ENCODE results near the gene PNPLA6.

Gene PNPLA6

GRCh38 chr19:7505682-7506384, 29.7 kb upstream of the PNPLA6 start:
- POLR2A ChIA-PET: no interaction called here
- no peak overlapping the region for H3K27ac ChIP-seq (ENCODE audit: insufficient read depth in 1 of 2, low read depth in 1 of 2, low read length in 2 of 2, poor library complexity in 1 of 2, severe bottlenecking in 2 of 2)
- peak overlapping the region in 3 of 7 experiments; percentile 28 to 70 (median 65) for H3K4me3 ChIP-seq (ENCODE audit: control insufficient read depth in 1 of 7, extremely low read depth in 1 of 7, insufficient read depth in 4 of 7, low read depth in 2 of 7, low read length in 6 of 7)
- H3K36me3 ChIP-seq (ENCODE audit: control insufficient read depth in 4 of 4, insufficient read depth in 4 of 4, low read length in 3 of 4): no peaks in the 10 kb centered on the region
- WGBS (ENCODE audit: insufficient coverage): 5% methylated on average over 14 of the region's 33 CpGs
- H3K9me3 ChIP-seq (ENCODE audit: control extremely low read depth in 1 of 5, control insufficient read depth in 4 of 5, insufficient read depth in 2 of 5, low read depth in 1 of 5, low read length in 4 of 5): peaks cover 0 to 2% (median 0%) of the 10 kb centered on the region in 5 experiments
- CTCF ChIA-PET: interaction anchor here (1.5 to 4.6 kb wide), 2 partner anchors 8 to 9 kb away, joined by 5 to 18 read pairs; a partner anchor contains a TSS
- peak; percentile 34 to 81 (median 70) for DNase-seq
- H3K27me3 ChIP-seq (replicated peaks in 2 of 5; ENCODE audit: control insufficient read depth in 4 of 5, insufficient read depth in 5 of 5, low read length in 4 of 5): peaks cover 0 to 17% (median 0%) of the 10 kb centered on the region in 5 experiments
- H3K4me1 ChIP-seq (ENCODE audit: control extremely low read depth in 1 of 4, control insufficient read depth in 4 of 4, insufficient read depth in 4 of 4, low read length in 3 of 4): peaks cover 0 to 20% (median 17%) of the 10 kb centered on the region in 4 experiments

- CTCF ChIA-PET: interaction anchor here (4.6 kb wide), 1 partner anchor 9 kb away, joined by 18 read pairs; a partner anchor contains a TSS
- WGBS (ENCODE audit: insufficient coverage): 31% methylated on average over 15 of the region's 20 CpGs
- H3K4me3 ChIP-seq (ENCODE audit: control insufficient read depth in 1 of 7, extremely low read depth in 1 of 7, insufficient read depth in 4 of 7, low read depth in 2 of 7, low read length in 6 of 7): peak overlapping the region in 1 of 7 experiments; percentile 2
Measured at GRCh38 chr19:7506385-7507328, 28.9 kb upstream of the PNPLA6 start.

GRCh38 chr19:7507884-7508283, 27.6 kb upstream of the PNPLA6 start:
- Histone ChIP-seq H3K4me1 (ENCODE audit: control extremely low read depth in 1 of 4, control insufficient read depth in 4 of 4, insufficient read depth in 4 of 4, low read length in 3 of 4) (peaks cover 0 to 14% (median 10%) of the 10 kb centered on the region in 4 experiments), H3K36me3 (ENCODE audit: control insufficient read depth in 4 of 4, insufficient read depth in 4 of 4, low read length in 3 of 4) (no peaks in the 10 kb centered on the region), H3K4me3 (ENCODE audit: control insufficient read depth in 1 of 7, extremely low read depth in 1 of 7, insufficient read depth in 4 of 7, low read depth in 2 of 7, low read length in 6 of 7) (no peak overlapping the region), H3K27ac (ENCODE audit: insufficient read depth in 1 of 2, low read depth in 1 of 2, low read length in 2 of 2, poor library complexity in 1 of 2, severe bottlenecking in 2 of 2) (no peak overlapping the region), H3K27me3 (replicated peaks in 2 of 5; ENCODE audit: control insufficient read depth in 4 of 5, insufficient read depth in 5 of 5, low read length in 4 of 5) (no peaks in the 10 kb centered on the region), H3K9me3 (ENCODE audit: control extremely low read depth in 1 of 5, control insufficient read depth in 4 of 5, insufficient read depth in 2 of 5, low read depth in 1 of 5, low read length in 4 of 5) (peaks cover 0 to 1% (median 0%) of the 10 kb centered on the region in 5 experiments)
- WGBS (ENCODE audit: insufficient coverage): 45% methylated on average over 10 of the region's 11 CpGs
- ChIA-PET CTCF (interaction anchor here (4.6 kb wide), 1 partner anchor 11 kb away, joined by 18 read pairs; a partner anchor contains a TSS), POLR2A (no interaction called here)
- DNase-seq: peak; percentile 40 to 56 (median 51)

More at GRCh38 chr19:7506385-7507328, 28.9 kb upstream of the PNPLA6 start:
- peaks cover 0 to 14% (median 10%) of the 10 kb centered on the region in 4 experiments for H3K4me1 ChIP-seq (ENCODE audit: control extremely low read depth in 1 of 4, control insufficient read depth in 4 of 4, insufficient read depth in 4 of 4, low read length in 3 of 4)
- no peaks in the 10 kb centered on the region for H3K36me3 ChIP-seq (ENCODE audit: control insufficient read depth in 4 of 4, insufficient read depth in 4 of 4, low read length in 3 of 4)
- POLR2A ChIA-PET: no interaction called here
- H3K27ac ChIP-seq (ENCODE audit: insufficient read depth in 1 of 2, low read depth in 1 of 2, low read length in 2 of 2, poor library complexity in 1 of 2, severe bottlenecking in 2 of 2): no peak overlapping the region
- H3K27me3 ChIP-seq (replicated peaks in 2 of 5; ENCODE audit: control insufficient read depth in 4 of 5, insufficient read depth in 5 of 5, low read length in 4 of 5): peaks cover 0 to 9% (median 0%) of the 10 kb centered on the region in 5 experiments
- peak; percentile 73 to 86 (median 81) for DNase-seq
- H3K9me3 ChIP-seq (ENCODE audit: control extremely low read depth in 1 of 5, control insufficient read depth in 4 of 5, insufficient read depth in 2 of 5, low read depth in 1 of 5, low read length in 4 of 5): peaks cover 0 to 1% (median 0%) of the 10 kb centered on the region in 5 experiments

- peak in 1 of 3 donors; percentile 31 for DNase-seq
- Histone ChIP-seq H3K27ac (ENCODE audit: insufficient read depth in 1 of 2, low read depth in 1 of 2, low read length in 2 of 2, poor library complexity in 1 of 2, severe bottlenecking in 2 of 2) (no peak overlapping the region), H3K27me3 (replicated peaks in 2 of 5; ENCODE audit: control insufficient read depth in 4 of 5, insufficient read depth in 5 of 5, low read length in 4 of 5) (no peaks in the 10 kb centered on the region), H3K36me3 (ENCODE audit: control insufficient read depth in 4 of 4, insufficient read depth in 4 of 4, low read length in 3 of 4) (no peaks in the 10 kb centered on the region), H3K4me1 (ENCODE audit: control extremely low read depth in 1 of 4, control insufficient read depth in 4 of 4, insufficient read depth in 4 of 4, low read length in 3 of 4) (peaks cover 0 to 12% (median 10%) of the 10 kb centered on the region in 4 experiments), H3K9me3 (ENCODE audit: control extremely low read depth in 1 of 5, control insufficient read depth in 4 of 5, insufficient read depth in 2 of 5, low read depth in 1 of 5, low read length in 4 of 5) (peaks cover 0 to 1% (median 0%) of the 10 kb centered on the region in 5 experiments), H3K4me3 (ENCODE audit: control insufficient read depth in 1 of 7, extremely low read depth in 1 of 7, insufficient read depth in 4 of 7, low read depth in 2 of 7, low read length in 6 of 7) (no peak overlapping the region)
- CTCF ChIA-PET: interaction anchor here (0.8 to 1.7 kb wide), 2 partner anchors 12 to 21 kb away, joined by 3 to 4 read pairs; partner anchors contain the start of gene PEX11G
- POLR2A ChIA-PET: no interaction called here
- 26% methylated on average over 3 of the region's 3 CpGs for WGBS (ENCODE audit: insufficient coverage)
Measured at GRCh38 chr19:7509625-7510024, 25.9 kb upstream of the PNPLA6 start.

GRCh38 chr19:7512400-7512851, 23.1 kb upstream of the PNPLA6 start:
- Histone ChIP-seq H3K4me3 (ENCODE audit: control insufficient read depth in 1 of 7, extremely low read depth in 1 of 7, insufficient read depth in 4 of 7, low read depth in 2 of 7, low read length in 6 of 7) (no peak overlapping the region), H3K4me1 (ENCODE audit: control extremely low read depth in 1 of 4, control insufficient read depth in 4 of 4, insufficient read depth in 4 of 4, low read length in 3 of 4) (peaks cover 0 to 17% (median 9%) of the 10 kb centered on the region in 4 experiments), H3K9me3 (ENCODE audit: control extremely low read depth in 1 of 5, control insufficient read depth in 4 of 5, insufficient read depth in 2 of 5, low read depth in 1 of 5, low read length in 4 of 5) (peaks cover 0 to 1% (median 0%) of the 10 kb centered on the region in 5 experiments), H3K27ac (ENCODE audit: insufficient read depth in 1 of 2, low read depth in 1 of 2, low read length in 2 of 2, poor library complexity in 1 of 2, severe bottlenecking in 2 of 2) (no peak overlapping the region), H3K36me3 (ENCODE audit: control insufficient read depth in 4 of 4, insufficient read depth in 4 of 4, low read length in 3 of 4) (no peaks in the 10 kb centered on the region), H3K27me3 (replicated peaks in 2 of 5; ENCODE audit: control insufficient read depth in 4 of 5, insufficient read depth in 5 of 5, low read length in 4 of 5) (no peaks in the 10 kb centered on the region)
- CTCF ChIA-PET: interaction anchor here (0.7 to 1.2 kb wide), 3 partner anchors 11 to 31 kb away, joined by 3 to 4 read pairs (median 3); no protein-coding TSS in a partner anchor
- WGBS (ENCODE audit: insufficient coverage): 91% methylated on average over 3 of the region's 6 CpGs
- POLR2A ChIA-PET: no interaction called here
- DNase-seq: no peak

GRCh38 chr19:7513809-7514642, 21.5 kb upstream of the PNPLA6 start:
- H3K9me3 ChIP-seq (ENCODE audit: control extremely low read depth in 1 of 5, control insufficient read depth in 4 of 5, insufficient read depth in 2 of 5, low read depth in 1 of 5, low read length in 4 of 5): peaks cover 0 to 1% (median 0%) of the 10 kb centered on the region in 5 experiments
- H3K4me3 ChIP-seq (ENCODE audit: control insufficient read depth in 1 of 7, extremely low read depth in 1 of 7, insufficient read depth in 4 of 7, low read depth in 2 of 7, low read length in 6 of 7): no peak overlapping the region
- H3K4me1 ChIP-seq (ENCODE audit: control extremely low read depth in 1 of 4, control insufficient read depth in 4 of 4, insufficient read depth in 4 of 4, low read length in 3 of 4): peaks cover 0 to 17% (median 9%) of the 10 kb centered on the region in 4 experiments
- H3K27me3 ChIP-seq (replicated peaks in 2 of 5; ENCODE audit: control insufficient read depth in 4 of 5, insufficient read depth in 5 of 5, low read length in 4 of 5): no peaks in the 10 kb centered on the region
- H3K36me3 ChIP-seq (ENCODE audit: control insufficient read depth in 4 of 4, insufficient read depth in 4 of 4, low read length in 3 of 4): peaks cover 0 to under 1% (median 0%) of the 10 kb centered on the region in 4 experiments
- POLR2A ChIA-PET: no interaction called here
- CTCF ChIA-PET: interaction anchor here (1.7 kb wide), 1 partner anchor 9 kb away, joined by 5 read pairs; no protein-coding TSS in a partner anchor
- no peak overlapping the region for H3K27ac ChIP-seq (ENCODE audit: insufficient read depth in 1 of 2, low read depth in 1 of 2, low read length in 2 of 2, poor library complexity in 1 of 2, severe bottlenecking in 2 of 2)
- no peak for DNase-seq
- 100% methylated on average over 2 of the region's 5 CpGs for WGBS (ENCODE audit: insufficient coverage)

All from common myeloid progenitor, CD34-positive (primary cell).